NT2/D1 (cell line): Measurements from ENCODE around the gene KCNN3.
A peak's percentile ranks its signal among the peaks of the same experiment; 100 is the strongest.

Experiments
- DNase-seq: peaks from one replicate; pipeline ENCODE4 v3.0.0-alpha.2; 2011; ENCODE audit warnings: low read depth, low spot score
- H3K27me3 ChIP-seq: 2 replicates; pipeline ENCODE4 v1.6.0; 2011; ENCODE audit warnings: mild to moderate bottlenecking; ENCODE audit not compliant: insufficient read length, insufficient read depth
- H3K36me3 ChIP-seq: 2 replicates; pipeline ENCODE4 v1.6.1; 2011; ENCODE audit warnings: mild to moderate bottlenecking, low read length, mixed read lengths; ENCODE audit not compliant: insufficient read depth, insufficient read length
- H3K4me1 ChIP-seq: 2 replicates; pipeline ENCODE4 v1.5.1; 2011; ENCODE audit not compliant: insufficient read depth, insufficient read length
- H3K4me3 ChIP-seq: 2 replicates; pipeline ENCODE4 v1.5.1; 2011; ENCODE audit warnings: low read depth; ENCODE audit not compliant: insufficient read length
- H3K9ac ChIP-seq: 2 replicates; pipeline ENCODE4 v1.6.0; 2011; ENCODE audit warnings: low read depth; ENCODE audit not compliant: insufficient read length
- H3K9me3 ChIP-seq: 2 replicates; pipeline ENCODE4 v1.5.1; 2011; ENCODE audit warnings: mild to moderate bottlenecking, low read length; ENCODE audit not compliant: insufficient read depth
- SUZ12 ChIP-seq: IDR thresholded peaks from 2 replicates; pipeline ENCODE4 v1.6.1; 2011; ENCODE audit not compliant: insufficient read length, insufficient read depth; ENCODE audit errors: extremely low read depth
- YY1 ChIP-seq: IDR thresholded peaks from 2 replicates; pipeline ENCODE4 v1.6.1; 2011; ENCODE audit not compliant: insufficient read length, insufficient read depth
- ZNF274 ChIP-seq: IDR thresholded peaks from 2 replicates; pipeline ENCODE4 v1.6.1; 2011; ENCODE audit warnings: mild to moderate bottlenecking, low read depth, low read length

Gene KCNN3

DNA sequence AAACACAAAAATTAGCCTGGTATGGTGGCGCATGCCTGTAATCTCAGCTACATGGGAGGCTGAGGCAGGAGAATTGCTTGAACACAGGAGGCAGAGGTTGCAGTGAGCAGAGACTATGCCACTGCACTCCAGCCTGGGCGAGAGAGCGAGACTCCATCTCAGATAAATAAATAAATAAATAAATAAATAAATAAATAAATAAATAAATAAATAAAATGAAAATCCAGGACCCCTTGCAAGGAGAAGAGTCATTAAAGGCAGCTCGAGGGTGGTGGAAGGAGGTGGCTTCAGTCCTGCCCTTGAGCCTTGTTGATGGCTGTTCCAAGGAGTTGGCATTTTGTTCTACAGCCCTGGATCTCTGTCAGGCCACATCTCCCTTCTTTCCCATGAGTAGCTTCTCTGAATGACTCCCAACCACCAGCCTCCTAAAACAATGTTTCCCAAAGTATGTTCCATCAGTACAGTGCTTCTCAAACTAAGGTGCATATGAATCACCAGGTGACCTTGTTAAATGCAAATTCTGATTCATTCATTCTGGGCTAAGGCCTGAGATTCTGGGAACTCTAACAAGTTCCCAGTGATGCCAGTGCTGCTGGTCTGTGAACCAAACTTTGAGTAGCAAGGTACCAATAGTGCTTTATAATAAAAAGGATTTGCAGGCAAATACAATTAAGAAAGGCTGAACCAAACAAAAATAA is 99.0 kb downstream of the KCNN3 start:
- DNase-seq = no peak
- H3K9ac ChIP-seq = no peak overlapping the region
- H3K4me3 ChIP-seq = no peak overlapping the region
- no peaks in the 10 kb centered on the region for H3K27me3 ChIP-seq
- H3K4me1 ChIP-seq = peaks cover 11% of the 10 kb centered on the region
- H3K36me3 ChIP-seq = no peaks in the 10 kb centered on the region
- no peaks in the 10 kb centered on the region for H3K9me3 ChIP-seq
- TF ChIP-seq YY1 (no peak), ZNF274 (no peak), SUZ12 (no peak)

DNA sequence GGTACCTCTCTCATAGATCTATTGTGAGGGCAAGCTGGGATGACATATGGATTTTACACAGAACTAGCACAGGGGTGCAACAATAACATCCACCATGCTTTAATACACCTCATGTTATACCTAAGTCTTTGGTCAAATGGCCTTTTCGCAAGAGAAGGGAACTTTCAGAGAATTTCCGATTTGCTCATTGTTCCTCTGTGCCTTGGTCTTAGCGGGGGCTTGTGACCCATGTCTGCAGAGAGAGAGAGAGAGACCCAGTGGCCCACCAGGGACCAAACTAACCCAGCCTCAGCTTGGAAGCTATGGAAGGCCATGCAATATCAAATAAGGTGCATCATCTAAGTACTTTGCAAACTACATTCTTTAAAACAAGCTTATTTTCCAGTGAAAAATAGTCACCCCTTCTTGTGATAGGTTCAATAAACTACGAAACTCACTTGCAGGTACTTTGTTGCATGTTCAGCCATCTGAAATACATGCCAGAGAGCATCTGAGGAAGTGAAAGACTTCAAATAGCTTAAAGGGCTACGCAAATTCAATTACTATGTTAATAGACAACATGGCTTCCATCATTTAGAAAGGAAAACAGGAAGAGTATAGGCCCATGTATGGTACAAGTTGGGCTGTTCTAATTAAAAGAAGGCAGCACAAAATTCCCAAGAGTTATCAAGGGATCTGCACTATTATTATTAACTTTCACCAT is 100.7 kb downstream of the KCNN3 start:
- Histone ChIP-seq H3K9me3 (no peaks in the 10 kb centered on the region), H3K36me3 (no peaks in the 10 kb centered on the region), H3K4me1 (peaks cover 11% of the 10 kb centered on the region), H3K4me3 (no peak overlapping the region), H3K9ac (no peak overlapping the region), H3K27me3 (no peaks in the 10 kb centered on the region)
- DNase-seq = no peak
- TF ChIP-seq SUZ12 (no peak), ZNF274 (no peak), YY1 (no peak)

DNA sequence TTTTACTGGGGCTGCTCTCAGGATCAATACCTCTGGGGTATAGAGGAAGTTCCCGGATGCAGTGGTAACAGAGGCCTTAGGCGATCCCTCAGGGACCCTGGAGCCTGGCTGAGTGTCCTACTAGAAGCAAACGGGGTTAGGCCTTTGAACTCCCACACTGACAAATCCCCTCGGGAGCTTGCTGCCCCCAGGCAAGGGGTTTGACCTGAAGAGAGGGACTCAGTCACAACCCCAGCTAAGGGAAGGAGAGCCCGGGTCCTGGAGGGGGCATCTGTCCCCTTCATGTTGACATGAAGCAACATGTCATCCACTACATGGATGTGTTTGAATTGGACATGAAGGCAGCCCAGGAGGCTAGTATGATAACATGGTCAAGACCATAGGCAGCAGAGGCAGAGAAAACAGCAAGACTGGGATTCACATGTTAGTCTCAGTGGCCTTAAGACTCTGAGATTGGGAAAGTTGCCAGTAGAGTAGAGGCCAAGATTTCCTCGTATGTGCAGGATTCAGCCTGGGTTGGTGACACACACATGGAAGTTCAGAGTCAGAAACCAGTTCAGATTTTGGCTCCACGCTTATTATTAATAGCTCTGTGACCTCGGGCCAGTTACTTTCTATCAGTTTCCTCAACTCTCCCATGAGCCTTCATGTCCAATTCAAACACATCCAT is 101.5 kb downstream of the KCNN3 start:
- Histone ChIP-seq H3K4me3 (no peak overlapping the region), H3K27me3 (no peaks in the 10 kb centered on the region), H3K9me3 (no peaks in the 10 kb centered on the region), H3K4me1 (peaks cover 11% of the 10 kb centered on the region), H3K9ac (no peak overlapping the region), H3K36me3 (no peaks in the 10 kb centered on the region)
- no peak for TF ChIP-seq YY1
- TF ChIP-seq SUZ12 = no peak
- no peak for TF ChIP-seq ZNF274
- DNase-seq = no peak

DNA sequence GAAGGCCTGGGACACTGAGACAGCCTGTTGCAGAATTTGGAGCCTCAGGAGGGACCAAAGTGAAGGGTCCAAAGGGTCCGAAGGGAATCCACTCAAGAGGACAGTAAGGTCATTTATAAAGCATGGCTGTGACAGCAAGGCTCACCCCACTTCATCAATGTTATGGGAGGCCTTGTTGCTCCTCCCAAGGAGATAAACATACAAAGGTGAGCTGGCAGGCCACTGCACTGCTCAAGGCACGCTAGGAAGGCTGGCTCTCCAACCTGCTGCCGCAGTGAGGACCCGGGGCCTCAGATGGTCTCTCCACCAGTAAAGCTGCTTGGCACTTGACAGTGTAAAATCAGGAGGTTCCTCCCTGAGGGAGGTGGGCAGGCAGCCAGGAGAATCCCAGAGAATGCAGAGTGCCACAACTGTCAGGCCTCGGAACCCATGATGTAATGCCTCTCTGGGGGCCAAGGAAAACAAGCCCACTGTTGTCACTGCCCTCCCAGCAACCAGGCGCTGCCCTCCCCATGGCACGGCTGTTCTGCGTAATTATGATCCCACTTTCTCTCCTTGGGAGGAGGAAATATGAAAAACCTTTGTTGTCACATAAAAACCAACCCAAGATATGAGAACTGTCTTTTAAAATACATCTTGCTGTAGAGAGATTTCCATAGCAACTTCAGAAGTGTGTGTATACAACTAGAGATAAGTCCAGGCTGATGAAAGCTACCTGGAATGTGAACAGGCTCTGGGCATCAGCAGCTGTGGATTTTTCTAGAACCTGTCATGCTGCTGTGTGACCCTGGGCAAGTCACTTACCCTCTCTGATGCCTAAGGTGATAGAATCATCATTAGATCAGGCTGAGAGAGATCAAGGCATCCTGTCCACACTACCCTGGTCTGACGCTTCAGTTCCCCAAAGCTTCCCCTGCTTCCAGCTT is 102.5 kb downstream of the KCNN3 start:
- Histone ChIP-seq H3K9ac (peak overlapping the region; percentile 37), H3K9me3 (no peaks in the 10 kb centered on the region), H3K4me3 (no peak overlapping the region), H3K36me3 (no peaks in the 10 kb centered on the region), H3K4me1 (peaks cover 8% of the 10 kb centered on the region), H3K27me3 (peaks cover 4% of the 10 kb centered on the region)
- TF ChIP-seq YY1 (no peak), SUZ12 (no peak), ZNF274 (no peak)
- DNase-seq = no peak

DNA sequence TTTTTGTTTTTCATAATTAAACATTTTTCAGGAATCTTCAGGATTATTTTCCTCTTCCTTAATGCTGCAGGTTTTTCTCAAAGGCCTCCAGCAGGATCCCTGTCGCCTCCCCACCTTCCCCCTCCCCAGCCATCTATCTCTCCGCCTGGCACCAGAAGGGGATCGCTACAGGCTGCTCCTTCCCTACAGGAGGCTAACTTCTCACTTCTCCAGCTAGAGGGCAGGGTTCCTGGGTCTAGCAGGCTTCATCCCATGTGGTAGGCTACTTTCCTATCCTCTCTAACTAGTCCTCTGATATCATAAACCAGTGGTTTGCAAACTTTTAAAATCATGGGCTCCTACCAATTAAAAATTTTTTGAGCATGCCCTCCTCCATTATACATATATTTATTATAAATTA is 104.1 kb downstream of the KCNN3 start:
- no peak for DNase-seq
- Histone ChIP-seq H3K27me3 (peaks cover 16% of the 10 kb centered on the region), H3K9me3 (no peaks in the 10 kb centered on the region), H3K9ac (no peak overlapping the region), H3K36me3 (no peaks in the 10 kb centered on the region), H3K4me1 (peaks cover 2% of the 10 kb centered on the region), H3K4me3 (no peak overlapping the region)
- no peak for TF ChIP-seq YY1
- TF ChIP-seq ZNF274 = no peak
- TF ChIP-seq SUZ12 = no peak

DNA sequence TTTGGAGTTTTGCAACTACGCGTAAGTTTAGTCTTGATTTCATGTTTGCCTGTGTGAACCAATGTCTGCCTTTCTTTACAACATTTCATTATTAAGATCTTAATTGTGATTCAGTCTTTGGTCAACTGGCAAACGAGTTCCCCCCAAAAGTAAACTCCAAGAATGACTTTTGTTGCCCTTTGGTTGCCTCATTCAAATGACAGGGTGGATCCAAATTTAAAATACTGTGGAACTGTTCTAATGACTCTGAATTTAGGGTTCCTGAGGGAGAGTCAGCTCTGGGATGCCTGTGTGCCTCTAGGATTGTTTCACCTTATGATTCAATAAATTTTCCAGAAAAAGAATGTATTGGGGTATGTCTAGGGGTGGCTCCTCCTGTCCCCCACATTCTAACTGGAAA is 105.3 kb downstream of the KCNN3 start:
- H3K9ac ChIP-seq = no peak overlapping the region
- H3K27me3 ChIP-seq = peaks cover 28% of the 10 kb centered on the region
- peaks cover 2% of the 10 kb centered on the region for H3K4me1 ChIP-seq
- H3K36me3 ChIP-seq = no peaks in the 10 kb centered on the region
- no peak for TF ChIP-seq SUZ12
- no peak for TF ChIP-seq YY1
- TF ChIP-seq ZNF274 = no peak
- H3K9me3 ChIP-seq = no peaks in the 10 kb centered on the region
- no peak overlapping the region for H3K4me3 ChIP-seq
- no peak for DNase-seq

DNA sequence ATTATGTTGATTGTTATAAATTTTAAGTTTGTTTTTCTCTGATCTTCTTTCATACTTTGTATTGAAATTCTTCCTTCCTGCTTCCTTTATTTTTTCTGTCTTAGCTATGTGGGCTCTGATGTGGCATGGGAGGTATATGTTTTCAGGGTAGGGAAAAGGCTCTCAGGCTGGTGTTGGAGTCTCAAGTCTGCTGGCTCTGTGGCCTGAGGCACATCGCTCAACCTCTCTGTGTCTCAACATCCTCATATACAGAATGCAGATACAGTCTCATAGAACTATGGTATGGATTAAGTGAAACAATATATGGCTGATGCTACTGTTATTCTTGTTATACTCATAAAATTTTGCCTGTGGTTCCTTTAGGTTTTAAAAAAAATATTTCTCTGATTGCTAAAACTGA is 105.9 kb downstream of the KCNN3 start:
- H3K27me3 ChIP-seq = peaks cover 34% of the 10 kb centered on the region
- H3K4me3 ChIP-seq = no peak overlapping the region
- no peak for TF ChIP-seq SUZ12
- DNase-seq = no peak
- no peaks in the 10 kb centered on the region for H3K9me3 ChIP-seq
- peaks cover 2% of the 10 kb centered on the region for H3K4me1 ChIP-seq
- H3K36me3 ChIP-seq = no peaks in the 10 kb centered on the region
- H3K9ac ChIP-seq = no peak overlapping the region
